ENCODE results near the gene EIF3L. TPM values are rescaled to one million over a fixed set of nuclear protein-coding genes. Genes with fewer than 3 reads are reported as not detected.

Gene EIF3L
- total and polyA plus RNA-seq, 2 of the 8 experiments (the other 6 are each of a cell fraction or from before 2014, with no cell fraction given): 639 to 886 TPM

DNA sequence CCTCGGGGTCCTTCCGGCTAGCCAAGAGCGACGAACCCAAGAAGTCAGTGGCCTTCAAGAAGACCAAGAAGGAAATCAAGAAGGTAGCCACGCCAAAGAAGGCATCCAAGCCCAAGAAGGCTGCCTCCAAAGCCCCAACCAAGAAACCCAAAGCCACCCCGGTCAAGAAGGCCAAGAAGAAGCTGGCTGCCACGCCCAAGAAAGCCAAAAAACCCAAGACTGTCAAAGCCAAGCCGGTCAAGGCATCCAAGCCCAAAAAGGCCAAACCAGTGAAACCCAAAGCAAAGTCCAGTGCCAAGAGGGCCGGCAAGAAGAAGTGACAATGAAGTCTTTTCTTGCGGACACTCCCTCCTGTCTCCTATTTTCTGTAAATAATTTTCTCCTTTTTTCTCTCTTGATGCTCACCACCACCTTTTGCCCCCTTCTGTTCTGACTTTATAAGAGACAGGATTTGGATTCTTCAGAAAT is 43.4 kb upstream of the EIF3L start:
- ChIA-PET POLR2A (ENCODE audit: partially characterized antibody) (interaction anchor here (0.6 to 8.8 kb wide), 14 partner anchors 12 to 198 kb away, joined by 3 to 142 read pairs (median 4); partner anchors contain the start of genes EIF3L, GALR3, NOL12 and PDXP), CTCF (ENCODE audit: partially characterized antibody) (no interaction called here)
- no peaks in the 10 kb centered on the region for H3K36me3 ChIP-seq (ENCODE audit: control insufficient read depth in 2 of 4, insufficient read depth in 4 of 4, low read length in 3 of 4)
- WGBS, 2 experiments (ENCODE audit: extremely low coverage in 1 of 2, insufficient coverage in 1 of 2, insufficient read length in 1 of 2, insufficient replicate concordance in 2 of 2, low coverage in 1 of 2, low lambda C conversion rate in 2 of 2, missing lambda C conversion rate in 1 of 2): 82% methylated on average over 10 of the region's 10 CpGs; no CpG with 5 or more reads in 1 of the 2 experiments
- no peak overlapping the region for H4K5ac ChIP-seq (ENCODE audit: insufficient read length, low read depth, low read length)
- no peak overlapping the region for H2BK15ac ChIP-seq (ENCODE audit: low read length)
- H3K4me1 ChIP-seq (replicated peaks in 1 of 4; ENCODE audit: control insufficient read depth in 3 of 4, insufficient read depth in 4 of 4, low read length in 3 of 4): peaks cover 0 to 22% (median 19%) of the 10 kb centered on the region in 4 experiments; a peak in 6 of 7 replicates
- peak overlapping the region; percentile 78; the same call in 1 of the 2 replicates for H3K18ac ChIP-seq (ENCODE audit: extremely low read depth, low read length)
- peaks cover 4 to 7% of the 10 kb centered on the region in 2 experiments; a peak in 2 of 4 replicates for H3K79me2 ChIP-seq (ENCODE audit: control insufficient read depth in 1 of 2, insufficient read depth in 2 of 2, low read length in 2 of 2)
- no peak overlapping the region for H3K23ac ChIP-seq (ENCODE audit: insufficient read length)
- H3K4ac ChIP-seq (replicated peaks; ENCODE audit: insufficient read length, low read depth, low read length): no peak overlapping the region
- H3K27me3 ChIP-seq (replicated peaks in 1 of 4; ENCODE audit: control insufficient read depth in 3 of 4, extremely low read depth in 1 of 4, insufficient read depth in 3 of 4, low read length in 3 of 4): peaks cover 3 to 44% (median 37%) of the 10 kb centered on the region in 4 experiments
- no peak overlapping the region for H4K8ac ChIP-seq (ENCODE audit: extremely low read depth, insufficient read depth, low read length)
- H2BK20ac ChIP-seq (ENCODE audit: low read length): no peak overlapping the region
- H3K56ac ChIP-seq (replicated peaks; ENCODE audit: insufficient read length, low read depth, low read length): no peak overlapping the region
- TF ChIP-seq TAF1 (IDR thresholded peaks at IDR 0.05; ENCODE audit: low read depth, low read length): no peak
- TF ChIP-seq SAP30 (IDR thresholded peaks at IDR 0.05; ENCODE audit: insufficient read depth, insufficient replicate concordance, low read length): no peak
- TF ChIP-seq POLR2A (IDR thresholded peaks at IDR 0.05; ENCODE audit: control extremely low read depth in 1 of 2, low read depth in 2 of 2, low read length in 2 of 2): no peak; a peak in 1 of 3 replicates
- TF ChIP-seq TAF7 (optimal IDR thresholded peaks at IDR 0.05; ENCODE audit: borderline replicate concordance, low read depth, low read length): peak; percentile 78
- no peak for TF ChIP-seq EGR1 (IDR thresholded peaks at IDR 0.05; ENCODE audit: borderline replicate concordance, low read depth, low read length)
- H4K20me1 ChIP-seq (replicated peaks in 1 of 2; ENCODE audit: control insufficient read depth in 1 of 2, insufficient read depth in 2 of 2, low read length in 2 of 2): peaks cover 3 to 4% of the 10 kb centered on the region in 2 experiments
- no peak overlapping the region for H2AFZ ChIP-seq (ENCODE audit: low read length)
- no peak overlapping the region for H4K91ac ChIP-seq (replicated peaks; ENCODE audit: insufficient read length, low read length)
- peak overlapping the region; percentile 79 to 91 (median 86) for H3K4me3 ChIP-seq (ENCODE audit: extremely low read depth in 1 of 4, insufficient read depth in 2 of 4, low read depth in 3 of 4, low read length in 4 of 4)
- peaks cover 3% of the 10 kb centered on the region for H3K79me1 ChIP-seq (ENCODE audit: low read depth, low read length)
- no peak overlapping the region for H3K27ac ChIP-seq (ENCODE audit: low read depth, low read length)
- no peak overlapping the region for H2AK5ac ChIP-seq (ENCODE audit: low read depth, low read length)
- H3K4me2 ChIP-seq (ENCODE audit: insufficient read depth in 1 of 2, low read depth in 2 of 2, low read length in 2 of 2): peak overlapping the region; percentile 91 to 94
- H3K9ac ChIP-seq (replicated peaks in 1 of 4; ENCODE audit: extremely low read depth in 1 of 4, low read depth in 3 of 4, low read length in 3 of 4): peak overlapping the region in 3 of 4 experiments; percentile 56 to 82 (median 72); a peak in 4 of 7 replicates
- FAIRE-seq (no peak), DNase-seq (ENCODE audit: low read depth in 1 of 2, low spot score in 2 of 2) (no peak)
- no peak overlapping the region for H2BK120ac ChIP-seq (replicated peaks; ENCODE audit: low read depth, low read length)
- H3K9me3 ChIP-seq (ENCODE audit: insufficient read depth in 2 of 2, low read depth in 1 of 2, low read length in 1 of 2): no peaks in the 10 kb centered on the region
- no peak overlapping the region for H3K14ac ChIP-seq (ENCODE audit: insufficient read length)
- no peak overlapping the region; the same call in 1 of the 2 replicates for H2BK5ac ChIP-seq (ENCODE audit: low read depth, low read length)
- peaks cover 48% of the 10 kb centered on the region for H3K23me2 ChIP-seq (ENCODE audit: low read depth, low read length)
- H2BK12ac ChIP-seq (ENCODE audit: low read depth, low read length): 0 out of 2 replicates have a peak overlapping the region, but pooled peaks have one; percentile 60
